GM19463 (cell line): Measurements from ENCODE around the gene BCL6.

ENCODE experiments used
- ATAC-seq: cut with Tn5 transposase; IDR thresholded peaks from one replicate; pipeline ENCODE4 v1.9.1; 2021; ENCODE audit warnings: mild to moderate bottlenecking, moderate library complexity; ENCODE audit not compliant: unreplicated experiment

The BCL6 gene

GRCh38 chr3:187762792-187763191, 17.5 kb upstream of the BCL6 start:
- ATAC-seq: no peak

GRCh38 chr3:187759601-187760000, 14.3 kb upstream of the BCL6 start:
- no peak for ATAC-seq

- no peak for ATAC-seq
Observed at GRCh38 chr3:187758318-187758955, 13.2 kb upstream of the BCL6 start.

- ATAC-seq: no peak
Observed at GRCh38 chr3:187753516-187753915, 8.2 kb upstream of the BCL6 start.

- ATAC-seq: no peak
Observed at GRCh38 chr3:187750513-187751123, 5.3 kb upstream of the BCL6 start.

GRCh38 chr3:187750006-187750512, 4.8 kb upstream of the BCL6 start:
- ATAC-seq: no peak

- peak; percentile 35 for ATAC-seq
Observed at GRCh38 chr3:187748050-187748481, 2.8 kb upstream of the BCL6 start.

GRCh38 chr3:187747506-187747905, 2.2 kb upstream of the BCL6 start:
- ATAC-seq: no peak

- ATAC-seq: no peak
Observed at GRCh38 chr3:187746442-187747281, 1.4 kb upstream of the BCL6 start.

GRCh38 chr3:187746059-187746441, 782 bp upstream of the BCL6 start:
- no peak for ATAC-seq

- no peak for ATAC-seq
Observed at GRCh38 chr3:187744169-187745151, 808 bp downstream of the BCL6 start.

- ATAC-seq: no peak
Observed at GRCh38 chr3:187743195-187744141, 1.8 kb downstream of the BCL6 start.

- ATAC-seq: no peak
Observed at GRCh38 chr3:187742351-187743171, 2.7 kb downstream of the BCL6 start.

GRCh38 chr3:187741403-187742350, 3.6 kb downstream of the BCL6 start:
- ATAC-seq: no peak

- no peak for ATAC-seq
Observed at GRCh38 chr3:187740421-187741399, 4.6 kb downstream of the BCL6 start.
